ENCODE data around the gene BNC2.

Gene BNC2

GRCh38 chr9:16524078-16524477 is 346.4 kb downstream of the BNC2 start:
- no peak overlapping the region for H3K4me3 Mint-ChIP-seq
- no peaks in the 10 kb centered on the region for H3K27me3 Mint-ChIP-seq (ENCODE audit: low read depth)
- H3K36me3 Mint-ChIP-seq (ENCODE audit: low read depth): no peaks in the 10 kb centered on the region
- H3K4me1 Mint-ChIP-seq (ENCODE audit: low read depth): no peaks in the 10 kb centered on the region
- H3K27ac Mint-ChIP-seq: no peak overlapping the region
- H3K9me3 Mint-ChIP-seq: peaks cover 8% of the 10 kb centered on the region
- no peak for DNase-seq (ENCODE audit: low spot score)

- no peaks in the 10 kb centered on the region for H3K36me3 Mint-ChIP-seq (ENCODE audit: low read depth)
- H3K27ac Mint-ChIP-seq: no peak overlapping the region
- no peaks in the 10 kb centered on the region for H3K4me1 Mint-ChIP-seq (ENCODE audit: low read depth)
- peaks cover 9% of the 10 kb centered on the region for H3K9me3 Mint-ChIP-seq
- no peak for DNase-seq (ENCODE audit: low spot score)
- H3K27me3 Mint-ChIP-seq (ENCODE audit: low read depth): no peaks in the 10 kb centered on the region
- no peak overlapping the region for H3K4me3 Mint-ChIP-seq
Measured at GRCh38 chr9:16521868-16522411, 348.5 kb downstream of the BNC2 start.

- Mint-ChIP-seq H3K36me3 (ENCODE audit: low read depth) (no peaks in the 10 kb centered on the region), H3K4me1 (ENCODE audit: low read depth) (no peaks in the 10 kb centered on the region), H3K27ac (no peak overlapping the region), H3K4me3 (no peak overlapping the region), H3K9me3 (peaks cover 9% of the 10 kb centered on the region), H3K27me3 (ENCODE audit: low read depth) (no peaks in the 10 kb centered on the region)
- no peak for DNase-seq (ENCODE audit: low spot score)
Measured at GRCh38 chr9:16519001-16519400, 351.5 kb downstream of the BNC2 start.

- Mint-ChIP-seq H3K4me1 (ENCODE audit: low read depth) (no peaks in the 10 kb centered on the region), H3K4me3 (no peak overlapping the region)
- DNase-seq (ENCODE audit: low spot score): no peak
Measured at GRCh38 chr9:16516891-16517290, 353.6 kb downstream of the BNC2 start.

GRCh38 chr9:16515879-16516301 is 354.6 kb downstream of the BNC2 start:
- Mint-ChIP-seq H3K36me3 (ENCODE audit: low read depth) (no peaks in the 10 kb centered on the region), H3K4me1 (ENCODE audit: low read depth) (no peaks in the 10 kb centered on the region), H3K27me3 (ENCODE audit: low read depth) (no peaks in the 10 kb centered on the region), H3K4me3 (no peak overlapping the region), H3K9me3 (peaks cover 9% of the 10 kb centered on the region), H3K27ac (no peak overlapping the region)
- no peak for DNase-seq (ENCODE audit: low spot score)

More at GRCh38 chr9:16516891-16517290, 353.6 kb downstream of the BNC2 start:
- no peak overlapping the region for H3K27ac Mint-ChIP-seq
- no peaks in the 10 kb centered on the region for H3K36me3 Mint-ChIP-seq (ENCODE audit: low read depth)
- no peaks in the 10 kb centered on the region for H3K27me3 Mint-ChIP-seq (ENCODE audit: low read depth)
- peaks cover 9% of the 10 kb centered on the region for H3K9me3 Mint-ChIP-seq

- H3K27me3 Mint-ChIP-seq (ENCODE audit: low read depth): no peaks in the 10 kb centered on the region
- H3K4me3 Mint-ChIP-seq: no peak overlapping the region
- H3K36me3 Mint-ChIP-seq (ENCODE audit: low read depth): no peaks in the 10 kb centered on the region
- no peak overlapping the region for H3K27ac Mint-ChIP-seq
- H3K4me1 Mint-ChIP-seq (ENCODE audit: low read depth): no peaks in the 10 kb centered on the region
- peaks cover 8% of the 10 kb centered on the region for H3K9me3 Mint-ChIP-seq
- DNase-seq (ENCODE audit: low spot score): no peak
Measured at GRCh38 chr9:16515207-16515606, 355.3 kb downstream of the BNC2 start.

GRCh38 chr9:16514131-16514530 is 356.3 kb downstream of the BNC2 start:
- no peaks in the 10 kb centered on the region for H3K36me3 Mint-ChIP-seq (ENCODE audit: low read depth)
- H3K4me1 Mint-ChIP-seq (ENCODE audit: low read depth): no peaks in the 10 kb centered on the region
- H3K27me3 Mint-ChIP-seq (ENCODE audit: low read depth): no peaks in the 10 kb centered on the region
- no peak overlapping the region for H3K4me3 Mint-ChIP-seq
- no peak overlapping the region for H3K27ac Mint-ChIP-seq
- DNase-seq (ENCODE audit: low spot score): no peak
- H3K9me3 Mint-ChIP-seq: peaks cover 1% of the 10 kb centered on the region

GRCh38 chr9:16512281-16512680 is 358.2 kb downstream of the BNC2 start:
- DNase-seq (ENCODE audit: low spot score): no peak
- Mint-ChIP-seq H3K4me3 (no peak overlapping the region), H3K27me3 (ENCODE audit: low read depth) (no peaks in the 10 kb centered on the region), H3K27ac (no peak overlapping the region), H3K4me1 (ENCODE audit: low read depth) (no peaks in the 10 kb centered on the region), H3K9me3 (peaks cover 6% of the 10 kb centered on the region), H3K36me3 (ENCODE audit: low read depth) (no peaks in the 10 kb centered on the region)

GRCh38 chr9:16510482-16510881 is 360.0 kb downstream of the BNC2 start:
- DNase-seq (ENCODE audit: low spot score): no peak
- Mint-ChIP-seq H3K27ac (no peak overlapping the region), H3K4me3 (no peak overlapping the region), H3K36me3 (ENCODE audit: low read depth) (no peaks in the 10 kb centered on the region), H3K9me3 (peaks cover 6% of the 10 kb centered on the region), H3K4me1 (ENCODE audit: low read depth) (no peaks in the 10 kb centered on the region), H3K27me3 (ENCODE audit: low read depth) (no peaks in the 10 kb centered on the region)

- Mint-ChIP-seq H3K27ac (no peak overlapping the region), H3K9me3 (peaks cover 6% of the 10 kb centered on the region), H3K27me3 (ENCODE audit: low read depth) (no peaks in the 10 kb centered on the region), H3K4me1 (ENCODE audit: low read depth) (no peaks in the 10 kb centered on the region), H3K4me3 (no peak overlapping the region), H3K36me3 (ENCODE audit: low read depth) (no peaks in the 10 kb centered on the region)
- DNase-seq (ENCODE audit: low spot score): no peak
Measured at GRCh38 chr9:16509997-16510396, 360.5 kb downstream of the BNC2 start.

GRCh38 chr9:16505199-16505598 is 365.3 kb downstream of the BNC2 start:
- Mint-ChIP-seq H3K36me3 (ENCODE audit: low read depth) (no peaks in the 10 kb centered on the region), H3K4me3 (no peak overlapping the region), H3K9me3 (peaks cover 11% of the 10 kb centered on the region), H3K27me3 (ENCODE audit: low read depth) (no peaks in the 10 kb centered on the region), H3K4me1 (ENCODE audit: low read depth) (no peaks in the 10 kb centered on the region), H3K27ac (no peak overlapping the region)
- DNase-seq (ENCODE audit: low spot score): no peak

GRCh38 chr9:16501726-16502125 is 368.7 kb downstream of the BNC2 start:
- H3K27me3 Mint-ChIP-seq (ENCODE audit: low read depth): no peaks in the 10 kb centered on the region
- no peaks in the 10 kb centered on the region for H3K4me1 Mint-ChIP-seq (ENCODE audit: low read depth)
- DNase-seq (ENCODE audit: low spot score): no peak
- H3K36me3 Mint-ChIP-seq (ENCODE audit: low read depth): no peaks in the 10 kb centered on the region
- no peak overlapping the region for H3K4me3 Mint-ChIP-seq
- H3K27ac Mint-ChIP-seq: no peak overlapping the region
- peaks cover 10% of the 10 kb centered on the region for H3K9me3 Mint-ChIP-seq

- H3K9me3 Mint-ChIP-seq: peaks cover 10% of the 10 kb centered on the region
- H3K4me3 Mint-ChIP-seq: no peak overlapping the region
- no peak for DNase-seq (ENCODE audit: low spot score)
- no peaks in the 10 kb centered on the region for H3K27me3 Mint-ChIP-seq (ENCODE audit: low read depth)
- H3K36me3 Mint-ChIP-seq (ENCODE audit: low read depth): no peaks in the 10 kb centered on the region
- no peak overlapping the region for H3K27ac Mint-ChIP-seq
- H3K4me1 Mint-ChIP-seq (ENCODE audit: low read depth): no peaks in the 10 kb centered on the region
Measured at GRCh38 chr9:16501141-16501540, 369.3 kb downstream of the BNC2 start.

GRCh38 chr9:16500386-16500785 is 370.1 kb downstream of the BNC2 start:
- Mint-ChIP-seq H3K9me3 (peaks cover 10% of the 10 kb centered on the region), H3K4me3 (no peak overlapping the region), H3K27me3 (ENCODE audit: low read depth) (no peaks in the 10 kb centered on the region), H3K27ac (no peak overlapping the region), H3K4me1 (ENCODE audit: low read depth) (no peaks in the 10 kb centered on the region), H3K36me3 (ENCODE audit: low read depth) (no peaks in the 10 kb centered on the region)
- no peak for DNase-seq (ENCODE audit: low spot score)

- H3K4me3 Mint-ChIP-seq: no peak overlapping the region
- no peaks in the 10 kb centered on the region for H3K27me3 Mint-ChIP-seq (ENCODE audit: low read depth)
- no peak overlapping the region for H3K27ac Mint-ChIP-seq
- no peak for DNase-seq (ENCODE audit: low spot score)
- peaks cover 10% of the 10 kb centered on the region for H3K9me3 Mint-ChIP-seq
- no peaks in the 10 kb centered on the region for H3K36me3 Mint-ChIP-seq (ENCODE audit: low read depth)
- H3K4me1 Mint-ChIP-seq (ENCODE audit: low read depth): no peaks in the 10 kb centered on the region
Measured at GRCh38 chr9:16499892-16500291, 370.6 kb downstream of the BNC2 start.
